Hepatocyte (in vitro differentiated cells): ENCODE data around the gene NOL9.

ENCODE experiments used
- EZH2 ChIP-seq: fragments of 200-600 bp; sonication (generic); IDR thresholded peaks from 2 replicates; pipeline ENCODE4 v1.6.1; 2016; ENCODE audit warnings: antibody characterized with exemption, mild to moderate bottlenecking, borderline replicate concordance
- EZH2phosphoT487 ChIP-seq: fragments of 200-600 bp; sonication (generic); IDR thresholded peaks from one replicate; pipeline ENCODE4 v1.6.1; 2018; ENCODE audit warnings: antibody characterized with exemption, mild to moderate bottlenecking, low read depth, moderate library complexity; ENCODE audit not compliant: unreplicated experiment, severe bottlenecking
- TF ChIP-seq, protein P1 (sequence below): fragments of 200-600 bp; sonication (generic); IDR thresholded peaks from 2 replicates; pipeline ENCODE4 v1.5.1; 2016; ENCODE audit warnings: antibody characterized with exemption, mild to moderate bottlenecking; ENCODE audit not compliant: poor library complexity

GRCh38 chr1:6513320-6513801 is 41.0 kb downstream of the NOL9 start:
- TF ChIP-seq, protein P1, sequence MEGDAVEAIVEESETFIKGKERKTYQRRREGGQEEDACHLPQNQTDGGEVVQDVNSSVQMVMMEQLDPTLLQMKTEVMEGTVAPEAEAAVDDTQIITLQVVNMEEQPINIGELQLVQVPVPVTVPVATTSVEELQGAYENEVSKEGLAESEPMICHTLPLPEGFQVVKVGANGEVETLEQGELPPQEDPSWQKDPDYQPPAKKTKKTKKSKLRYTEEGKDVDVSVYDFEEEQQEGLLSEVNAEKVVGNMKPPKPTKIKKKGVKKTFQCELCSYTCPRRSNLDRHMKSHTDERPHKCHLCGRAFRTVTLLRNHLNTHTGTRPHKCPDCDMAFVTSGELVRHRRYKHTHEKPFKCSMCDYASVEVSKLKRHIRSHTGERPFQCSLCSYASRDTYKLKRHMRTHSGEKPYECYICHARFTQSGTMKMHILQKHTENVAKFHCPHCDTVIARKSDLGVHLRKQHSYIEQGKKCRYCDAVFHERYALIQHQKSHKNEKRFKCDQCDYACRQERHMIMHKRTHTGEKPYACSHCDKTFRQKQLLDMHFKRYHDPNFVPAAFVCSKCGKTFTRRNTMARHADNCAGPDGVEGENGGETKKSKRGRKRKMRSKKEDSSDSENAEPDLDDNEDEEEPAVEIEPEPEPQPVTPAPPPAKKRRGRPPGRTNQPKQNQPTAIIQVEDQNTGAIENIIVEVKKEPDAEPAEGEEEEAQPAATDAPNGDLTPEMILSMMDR, result no peak
- TF ChIP-seq EZH2phosphoT487 (no peak), EZH2 (no peak)
